CD4-positive, alpha-beta memory T cell (primary cell): ENCODE measurements around the gene KCNN3. TPM values are rescaled to one million over a fixed set of nuclear protein-coding genes. Genes with fewer than 3 reads are reported as not detected.

Source experiments
- CTCF ChIA-PET: fragments of 350-600 bp; sonication (Branson Sonifier 250); formaldehyde crosslinking; loops from one replicate; lab custom pipeline; 2021; ENCODE audit warnings: inconsistent platforms; ENCODE audit not compliant: partially characterized antibody; lab: Charles Lee
- POLR2A ChIA-PET: fragments of 350-600 bp; sonication (Branson Sonifier 250); formaldehyde crosslinking; loops from one replicate; lab custom pipeline; 2021; ENCODE audit not compliant: partially characterized antibody; lab: Charles Lee
- DNase-seq, 5 donors: peaks; one replicate each; pipeline versions ENCODE4 v3.0.0 to v3.0.0-alpha.2; 2020 to 2022; ENCODE audit warnings: mixed read lengths in 1 of 5
- H3K27ac ChIP-seq: one replicate; pipeline ENCODE4 v1.7.0; 2013; ENCODE audit warnings: low read depth, low read length
- H3K27me3 ChIP-seq: 2 replicates; pipeline ENCODE4 v1.7.0; 2013; ENCODE audit warnings: mild to moderate bottlenecking, low read length, moderate library complexity; ENCODE audit not compliant: insufficient read depth
- H3K36me3 ChIP-seq: 2 replicates; pipeline ENCODE4 v1.7.0; 2013; ENCODE audit warnings: mild to moderate bottlenecking, low read length, moderate library complexity; ENCODE audit not compliant: insufficient read depth
- H3K4me1 ChIP-seq: 2 replicates; pipeline ENCODE4 v1.7.0; 2013; ENCODE audit warnings: mild to moderate bottlenecking, low read length, moderate library complexity; ENCODE audit not compliant: insufficient read depth
- H3K4me3 ChIP-seq, 2 donors: one replicate each; pipeline ENCODE4 v1.7.0; 2013; ENCODE audit warnings: low read length in 2 of 2, mild to moderate bottlenecking in 1 of 2
- H3K9me3 ChIP-seq, 2 donors: one replicate each; pipeline ENCODE4 v1.7.0; 2013; ENCODE audit warnings: low read length in 2 of 2, control low read depth in 1 of 2; ENCODE audit not compliant: control insufficient read depth in 1 of 2
- H3K27ac Mint-ChIP-seq, 7 donors: one replicate each; pipeline ENCODE4 v1.8.0; 2020 to 2021; ENCODE audit warnings: mixed read lengths in 7 of 7, mild to moderate bottlenecking in 6 of 7, inconsistent platforms in 3 of 7, moderate library complexity in 3 of 7
- H3K27me3 Mint-ChIP-seq, 2 donors: one replicate each; pipeline ENCODE4 v1.8.0; 2020 to 2021; ENCODE audit warnings: mixed read lengths in 2 of 2
- H3K36me3 Mint-ChIP-seq, 2 donors: one replicate each; pipeline ENCODE4 v1.8.0; 2020 to 2021; ENCODE audit warnings: mixed read lengths in 2 of 2, inconsistent platforms in 1 of 2, mild to moderate bottlenecking in 1 of 2
- H3K4me1 Mint-ChIP-seq, 4 donors: one replicate each; pipeline ENCODE4 v1.8.0; 2020 to 2021; ENCODE audit warnings: mixed read lengths in 4 of 4, mild to moderate bottlenecking in 1 of 4
- H3K4me3 Mint-ChIP-seq, 8 donors: one replicate each; pipeline ENCODE4 v1.8.0; 2020 to 2021; ENCODE audit warnings: mixed read lengths in 8 of 8, mild to moderate bottlenecking in 7 of 8, moderate library complexity in 6 of 8, inconsistent platforms in 3 of 8
- H3K9me3 Mint-ChIP-seq, 8 donors: one replicate each; pipeline ENCODE4 v1.8.0; 2020 to 2021; ENCODE audit warnings: mixed read lengths in 8 of 8, mild to moderate bottlenecking in 5 of 8, inconsistent platforms in 3 of 8, moderate library complexity in 1 of 8
- intact Hi-C: fragments of 100-400 bp; cut with micrococcal nuclease; formaldehyde crosslinking; loops from one replicate; pipeline ENCODE4 v1.15.1; 2023
- polyA plus RNA-seq, 2 donors: library from polyadenylated mRNA; unstranded; fragments of 300-500 nt; fragmentation: Illumina TruSeq; gene quantifications; one replicate each; pipeline ENCODE4 v1.2.3, GENCODE V29; 2021
- total RNA-seq, 2 experiments: library from RNA; stranded (reverse); gene quantifications; one replicate each; pipeline ENCODE4 v1.2.3, GENCODE V29; 2021

Gene KCNN3
- total and polyA plus RNA-seq, 4 experiments from 2014 or later: 0.06 TPM; not detected in 3

GRCh38 chr1:154743526-154744036, 126.5 kb downstream of the KCNN3 start:
- Histone ChIP-seq H3K4me3 (no peak overlapping the region), H3K27ac (no peak overlapping the region), H3K36me3 (no peaks in the 10 kb centered on the region), H3K9me3 (no peaks in the 10 kb centered on the region), H3K4me1 (peaks cover 45% of the 10 kb centered on the region), H3K27me3 (no peaks in the 10 kb centered on the region)
- H3K4me3 Mint-ChIP-seq: peak overlapping the region in 1 of 8 donors; percentile 17
- intact Hi-C loops: no loop called here
- peaks cover 0 to 9% (median 2%) of the 10 kb centered on the region in 8 donors for H3K9me3 Mint-ChIP-seq
- peaks cover 8 to 13% of the 10 kb centered on the region in 2 donors for H3K27me3 Mint-ChIP-seq
- peaks cover 29 to 39% (median 33%) of the 10 kb centered on the region in 4 donors for H3K4me1 Mint-ChIP-seq
- ChIA-PET POLR2A (interaction anchor here (0.8 kb wide), 2 partner anchors 115 to 142 kb away, joined by 3 to 4 read pairs; no protein-coding TSS in a partner anchor), CTCF (interaction anchor here (1.2 to 2.0 kb wide), 2 partner anchors 17 to 48 kb away, joined by 3 to 13 read pairs; no protein-coding TSS in a partner anchor)
- no peak overlapping the region for H3K27ac Mint-ChIP-seq
- H3K36me3 Mint-ChIP-seq: no peaks in the 10 kb centered on the region
- DNase-seq: no peak

GRCh38 chr1:154742606-154743005, 127.5 kb downstream of the KCNN3 start:
- no peaks in the 10 kb centered on the region for H3K36me3 Mint-ChIP-seq
- peaks cover 8 to 19% of the 10 kb centered on the region in 2 donors for H3K27me3 Mint-ChIP-seq
- H3K36me3 ChIP-seq: no peaks in the 10 kb centered on the region
- H3K4me3 Mint-ChIP-seq: no peak overlapping the region
- H3K4me3 ChIP-seq: no peak overlapping the region
- CTCF ChIA-PET: no interaction called here
- H3K4me1 ChIP-seq: peaks cover 36% of the 10 kb centered on the region
- peaks cover 0 to 9% (median 2%) of the 10 kb centered on the region in 8 donors for H3K9me3 Mint-ChIP-seq
- POLR2A ChIA-PET: no interaction called here
- intact Hi-C loops: no loop called here
- no peak for DNase-seq
- H3K27ac ChIP-seq: no peak overlapping the region
- no peak overlapping the region for H3K27ac Mint-ChIP-seq
- H3K9me3 ChIP-seq: no peaks in the 10 kb centered on the region
- H3K27me3 ChIP-seq: no peaks in the 10 kb centered on the region
- peaks cover 19 to 29% (median 23%) of the 10 kb centered on the region in 4 donors for H3K4me1 Mint-ChIP-seq

- no peaks in the 10 kb centered on the region for H3K36me3 Mint-ChIP-seq
- peaks cover 29% of the 10 kb centered on the region for H3K4me1 ChIP-seq
- H3K4me1 Mint-ChIP-seq: peaks cover 12 to 22% (median 16%) of the 10 kb centered on the region in 4 donors
- no peak overlapping the region for H3K4me3 Mint-ChIP-seq
- peak overlapping the region in 1 of 7 donors; percentile 73 for H3K27ac Mint-ChIP-seq
- intact Hi-C loops: no loop called here
- no peaks in the 10 kb centered on the region for H3K27me3 ChIP-seq
- CTCF ChIA-PET: no interaction called here
- H3K36me3 ChIP-seq: no peaks in the 10 kb centered on the region
- DNase-seq: no peak
- H3K9me3 ChIP-seq: no peaks in the 10 kb centered on the region
- H3K4me3 ChIP-seq: no peak overlapping the region
- no peak overlapping the region for H3K27ac ChIP-seq
- peaks cover 0 to 9% (median 2%) of the 10 kb centered on the region in 8 donors for H3K9me3 Mint-ChIP-seq
- POLR2A ChIA-PET: no interaction called here
- peaks cover 13 to 22% of the 10 kb centered on the region in 2 donors for H3K27me3 Mint-ChIP-seq
Measured at GRCh38 chr1:154741741-154742495, 128.2 kb downstream of the KCNN3 start.

- intact Hi-C loops: no loop called here
- CTCF ChIA-PET: no interaction called here
- Histone ChIP-seq H3K27me3 (no peaks in the 10 kb centered on the region), H3K4me1 (peaks cover 23% of the 10 kb centered on the region), H3K27ac (no peak overlapping the region), H3K4me3 (no peak overlapping the region), H3K36me3 (no peaks in the 10 kb centered on the region), H3K9me3 (no peaks in the 10 kb centered on the region)
- H3K36me3 Mint-ChIP-seq: no peaks in the 10 kb centered on the region
- peaks cover 8 to 16% (median 11%) of the 10 kb centered on the region in 4 donors for H3K4me1 Mint-ChIP-seq
- no peak overlapping the region for H3K27ac Mint-ChIP-seq
- peaks cover 13 to 24% of the 10 kb centered on the region in 2 donors for H3K27me3 Mint-ChIP-seq
- POLR2A ChIA-PET: no interaction called here
- H3K4me3 Mint-ChIP-seq: no peak overlapping the region
- DNase-seq: no peak
- peaks cover 0 to 9% (median 2%) of the 10 kb centered on the region in 8 donors for H3K9me3 Mint-ChIP-seq
Measured at GRCh38 chr1:154741327-154741726, 128.8 kb downstream of the KCNN3 start.

GRCh38 chr1:154739654-154740053, 130.4 kb downstream of the KCNN3 start:
- H3K4me3 Mint-ChIP-seq: no peak overlapping the region
- ChIA-PET CTCF (interaction anchor here (1.3 kb wide), 1 partner anchor 11 kb away, joined by 4 read pairs; no protein-coding TSS in a partner anchor), POLR2A (no interaction called here)
- no peaks in the 10 kb centered on the region for H3K27me3 ChIP-seq
- intact Hi-C loops: no loop called here
- H3K27ac Mint-ChIP-seq: no peak overlapping the region
- H3K4me1 Mint-ChIP-seq: peaks cover 0 to 2% (median 0%) of the 10 kb centered on the region in 4 donors
- H3K9me3 Mint-ChIP-seq: peaks cover 0 to 9% (median 2%) of the 10 kb centered on the region in 8 donors
- peaks cover 7% of the 10 kb centered on the region for H3K4me1 ChIP-seq
- peaks cover 13 to 24% of the 10 kb centered on the region in 2 donors for H3K27me3 Mint-ChIP-seq
- H3K4me3 ChIP-seq: no peak overlapping the region
- no peaks in the 10 kb centered on the region for H3K36me3 Mint-ChIP-seq
- no peaks in the 10 kb centered on the region for H3K9me3 ChIP-seq
- no peak for DNase-seq
- no peaks in the 10 kb centered on the region for H3K36me3 ChIP-seq
- H3K27ac ChIP-seq: no peak overlapping the region

- Mint-ChIP-seq H3K9me3 (peaks cover 0 to 9% (median 2%) of the 10 kb centered on the region in 8 donors), H3K36me3 (no peaks in the 10 kb centered on the region), H3K27ac (no peak overlapping the region), H3K4me3 (no peak overlapping the region), H3K27me3 (peaks cover 10 to 28% of the 10 kb centered on the region in 2 donors), H3K4me1 (peaks cover 0 to 2% (median 0%) of the 10 kb centered on the region in 4 donors)
- Histone ChIP-seq H3K27ac (no peak overlapping the region), H3K4me1 (no peaks in the 10 kb centered on the region), H3K36me3 (no peaks in the 10 kb centered on the region), H3K4me3 (no peak overlapping the region), H3K9me3 (no peaks in the 10 kb centered on the region), H3K27me3 (no peaks in the 10 kb centered on the region)
- intact Hi-C loops: no loop called here
- POLR2A ChIA-PET: interaction anchor here (0.7 kb wide), 1 partner anchor 72 kb away, joined by 3 read pairs; no protein-coding TSS in a partner anchor
- DNase-seq: no peak
- CTCF ChIA-PET: interaction anchor here (0.6 to 1.3 kb wide), 4 partner anchors 9 to 55 kb away, joined by 3 read pairs; no protein-coding TSS in a partner anchor
Measured at GRCh38 chr1:154736841-154737240, 133.2 kb downstream of the KCNN3 start.

GRCh38 chr1:154735804-154736168, 134.3 kb downstream of the KCNN3 start:
- Mint-ChIP-seq H3K4me3 (no peak overlapping the region), H3K9me3 (peaks cover 0 to 4% (median 0%) of the 10 kb centered on the region in 8 donors), H3K27me3 (peaks cover 10 to 28% of the 10 kb centered on the region in 2 donors), H3K27ac (peak overlapping the region in 1 of 7 donors; percentile 33), H3K36me3 (no peaks in the 10 kb centered on the region), H3K4me1 (peaks cover 0 to 2% (median 0%) of the 10 kb centered on the region in 4 donors)
- intact Hi-C loops: no loop called here
- Histone ChIP-seq H3K9me3 (no peaks in the 10 kb centered on the region), H3K4me3 (no peak overlapping the region), H3K27me3 (no peaks in the 10 kb centered on the region), H3K36me3 (no peaks in the 10 kb centered on the region), H3K4me1 (no peaks in the 10 kb centered on the region), H3K27ac (no peak overlapping the region)
- no peak for DNase-seq
- POLR2A ChIA-PET: interaction anchor here (0.9 kb wide), 1 partner anchor 9 kb away, joined by 3 read pairs; no protein-coding TSS in a partner anchor
- CTCF ChIA-PET: interaction anchor here (1.2 kb wide), 1 partner anchor 25 kb away, joined by 4 read pairs; no protein-coding TSS in a partner anchor
